WTC11 (cell line): ENCODE measurements around the gene REL. TPM values are rescaled to one million over a fixed set of nuclear protein-coding genes. Genes with fewer than 3 reads are reported as not detected.

ENCODE experiments used
- ATAC-seq: fragments of 200-7000 bp; cut with Tn5 transposase; 2 replicates; pipeline ENCODE4 v1.10.0; 2021; ENCODE audit warnings: mild to moderate bottlenecking, moderate library complexity
- CTCF ChIA-PET: fragments of 300-600 bp; sonication (Branson Sonifier 250); formaldehyde crosslinking; loops from one replicate; lab custom pipeline; 2021; ENCODE audit warnings: antibody characterized with exemption; lab: Charles Lee
- POLR2A ChIA-PET: fragments of 350-600 bp; sonication (Branson Sonifier 250); formaldehyde crosslinking; loops from one replicate; lab custom pipeline; 2021; ENCODE audit warnings: antibody characterized with exemption; lab: Charles Lee
- DNase-seq: peaks from one replicate; pipeline ENCODE4 v3.0.0; 2021; ENCODE audit warnings: low spot score
- H3K27ac Mint-ChIP-seq: 2 replicates; pipeline ENCODE4 v1.8.0; 2021; ENCODE audit warnings: mixed read lengths
- H3K27me3 Mint-ChIP-seq: 2 replicates; pipeline ENCODE4 v1.8.0; 2021; ENCODE audit warnings: low read depth, mild to moderate bottlenecking, moderate library complexity, mixed read lengths
- H3K36me3 Mint-ChIP-seq: 2 replicates; pipeline ENCODE4 v1.8.0; 2021; ENCODE audit warnings: mixed read lengths
- H3K4me1 Mint-ChIP-seq: 2 replicates; pipeline ENCODE4 v1.8.0; 2022; ENCODE audit warnings: mixed read lengths
- H3K4me3 Mint-ChIP-seq: 2 replicates; pipeline ENCODE4 v1.8.0; 2021; ENCODE audit warnings: mild to moderate bottlenecking, moderate library complexity, mixed read lengths
- H3K9me3 Mint-ChIP-seq: 2 replicates; pipeline ENCODE4 v1.8.0; 2021; ENCODE audit warnings: mixed read lengths
- AR ChIP-seq: fragments of 250-450 bp; sonication (Bioruptor Pico); IDR thresholded peaks from 2 replicates; pipeline ENCODE4 v1.9.0; 2021; ENCODE audit warnings: mild to moderate bottlenecking
- ATF1 ChIP-seq: sonication (generic); formaldehyde crosslinking; IDR thresholded peaks from 2 replicates; pipeline ENCODE4 v1.8.1; 2023; ENCODE audit warnings: mild to moderate bottlenecking, moderate library complexity, missing genetic modification reagents
- ATF2 ChIP-seq: sonication (generic); formaldehyde crosslinking; IDR thresholded peaks from 2 replicates; pipeline ENCODE4 v1.8.1; 2022; ENCODE audit warnings: low read depth, missing genetic modification reagents, borderline replicate concordance
- EMX1 ChIP-seq: fragments of 250-450 bp; sonication (Bioruptor Pico); IDR thresholded peaks from 2 replicates; pipeline ENCODE4 v1.8.0; 2021; ENCODE audit warnings: mild to moderate bottlenecking
- FOXP1 ChIP-seq: sonication (generic); formaldehyde crosslinking; IDR thresholded peaks from 2 replicates; pipeline ENCODE4 v1.8.0; 2022; ENCODE audit warnings: missing genetic modification reagents, mild to moderate bottlenecking, moderate library complexity, borderline replicate concordance
- GTF2I ChIP-seq: fragments of 250-450 bp; sonication (Bioruptor Pico); conservative IDR thresholded peaks from 2 replicates; pipeline ENCODE4 v1.4.0; 2021; ENCODE audit warnings: mild to moderate bottlenecking
- HMGXB4 ChIP-seq: sonication (generic); formaldehyde crosslinking; IDR thresholded peaks from 2 replicates; pipeline ENCODE4 v1.8.1; 2023; ENCODE audit warnings: mild to moderate bottlenecking, moderate library complexity, missing genetic modification reagents
- NFYB ChIP-seq: sonication (generic); formaldehyde crosslinking; conservative IDR thresholded peaks from 2 replicates; pipeline ENCODE4 v1.8.0; 2022; ENCODE audit warnings: low read depth, missing genetic modification reagents
- NR3C1 ChIP-seq: sonication (generic); formaldehyde crosslinking; conservative IDR thresholded peaks from 2 replicates; pipeline ENCODE4 v1.8.1; 2023; ENCODE audit warnings: low read depth, mild to moderate bottlenecking, missing genetic modification reagents
- OVOL2 ChIP-seq: fragments of 250-450 bp; sonication (Bioruptor Pico); IDR thresholded peaks from 2 replicates; pipeline ENCODE4 v1.9.0; 2021; ENCODE audit warnings: mild to moderate bottlenecking, borderline replicate concordance
- PREB ChIP-seq: sonication (generic); formaldehyde crosslinking; IDR thresholded peaks from 2 replicates; pipeline ENCODE4 v1.8.1; 2022; ENCODE audit warnings: mild to moderate bottlenecking, missing genetic modification reagents, moderate library complexity, borderline replicate concordance
- SOX15 ChIP-seq: fragments of 250-450 bp; sonication (Bioruptor Pico); IDR thresholded peaks from 2 replicates; pipeline ENCODE4 v1.9.0; 2021; ENCODE audit warnings: mild to moderate bottlenecking
- TEAD1 ChIP-seq: sonication (generic); formaldehyde crosslinking; IDR thresholded peaks from 2 replicates; pipeline ENCODE4 v1.8.0; 2022; ENCODE audit warnings: mild to moderate bottlenecking, missing genetic modification reagents
- USF2 ChIP-seq: sonication (generic); formaldehyde crosslinking; IDR thresholded peaks from 2 replicates; pipeline ENCODE4 v1.8.1; 2023; ENCODE audit warnings: mild to moderate bottlenecking, missing genetic modification reagents, moderate library complexity
- ZMAT4 ChIP-seq: fragments of 250-450 bp; sonication (Bioruptor Pico); IDR thresholded peaks from 2 replicates; pipeline ENCODE4 v1.9.0; 2021; ENCODE audit warnings: mild to moderate bottlenecking
- ZNF121 ChIP-seq: sonication (generic); formaldehyde crosslinking; IDR thresholded peaks from 2 replicates; pipeline ENCODE4 v1.8.0; 2023; ENCODE audit warnings: missing genetic modification reagents
- ZNF138 ChIP-seq: sonication (generic); formaldehyde crosslinking; conservative IDR thresholded peaks from 2 replicates; pipeline ENCODE4 v1.8.1; 2022; ENCODE audit warnings: mild to moderate bottlenecking, moderate library complexity, missing genetic modification reagents
- ZNF219 ChIP-seq: sonication (generic); formaldehyde crosslinking; IDR thresholded peaks from 2 replicates; pipeline ENCODE4 v1.8.0; 2023; ENCODE audit warnings: missing genetic modification reagents, mild to moderate bottlenecking, borderline replicate concordance
- ZNF425 ChIP-seq: fragments of 250-450 bp; sonication (Bioruptor Pico); conservative IDR thresholded peaks from 2 replicates; pipeline ENCODE4 v1.9.0; 2021; ENCODE audit warnings: mild to moderate bottlenecking
- ZNF512 ChIP-seq: sonication (generic); formaldehyde crosslinking; IDR thresholded peaks from 2 replicates; pipeline ENCODE4 v1.8.1; 2022; ENCODE audit warnings: missing genetic modification reagents, borderline replicate concordance
- ZNF671 ChIP-seq: fragments of 250-450 bp; sonication (Bioruptor Pico); IDR thresholded peaks from 2 replicates; pipeline ENCODE4 v1.8.0; 2021; ENCODE audit warnings: mild to moderate bottlenecking
- total RNA-seq: library from RNA; stranded (reverse); gene quantifications from 3 replicates; pipeline ENCODE4 v1.2.3, GENCODE V29; 2021

Gene REL
- total RNA-seq, 1 experiment from 2014 or later, result 8.4 TPM

GRCh38 chr2:60844105-60844504 lies 37.3 kb upstream of the REL start (continued):
- TF ChIP-seq AR (CRISPR knock-in tag) (no peak), NFYB (CRISPR knock-in tag) (no peak), ZNF425 (CRISPR knock-in tag) (no peak), ATF2 (CRISPR knock-in tag) (no peak), ZNF219 (CRISPR knock-in tag) (no peak), OVOL2 (no peak), EMX1 (CRISPR knock-in tag) (no peak), ZNF512 (CRISPR knock-in tag) (no peak), FOXP1 (CRISPR knock-in tag) (no peak), PREB (CRISPR knock-in tag) (no peak), USF2 (no peak), NR3C1 (CRISPR knock-in tag) (no peak)

- no peak for ATAC-seq
- Mint-ChIP-seq H3K27me3 (peaks cover 23% of the 10 kb centered on the region), H3K4me3 (no peak overlapping the region), H3K27ac (no peak overlapping the region), H3K36me3 (no peaks in the 10 kb centered on the region), H3K4me1 (no peaks in the 10 kb centered on the region), H3K9me3 (no peaks in the 10 kb centered on the region)
- DNase-seq, result no peak
- TF ChIP-seq NR3C1 (CRISPR knock-in tag), result no peak
- CTCF ChIA-PET, result no interaction called here
- POLR2A ChIA-PET, result no interaction called here
Observed at GRCh38 chr2:60847854-60848253, 33.5 kb upstream of the REL start.

GRCh38 chr2:60849187-60849586 lies 32.2 kb upstream of the REL start:
- ATAC-seq (no peak), DNase-seq (no peak)
- peaks cover 17% of the 10 kb centered on the region for H3K27me3 Mint-ChIP-seq
- ChIA-PET POLR2A (interaction anchor here (0.6 kb wide), 1 partner anchor 79 kb away, joined by 3 read pairs; no protein-coding TSS in a partner anchor), CTCF (interaction anchor here (0.6 kb wide), 2 partner anchors 10 to 211 kb away, joined by 3 to 5 read pairs; no protein-coding TSS in a partner anchor)
- H3K9me3 Mint-ChIP-seq, result no peaks in the 10 kb centered on the region
- H3K27ac Mint-ChIP-seq, result no peak overlapping the region
- no peak overlapping the region for H3K4me3 Mint-ChIP-seq
- H3K36me3 Mint-ChIP-seq, result no peaks in the 10 kb centered on the region
- H3K4me1 Mint-ChIP-seq, result no peaks in the 10 kb centered on the region
- no peak for TF ChIP-seq GTF2I (CRISPR knock-in tag)
- no peak for TF ChIP-seq TEAD1 (CRISPR knock-in tag)
- TF ChIP-seq ZNF121 (CRISPR knock-in tag), result no peak
- TF ChIP-seq ZNF138 (CRISPR knock-in tag), result no peak
- no peak for TF ChIP-seq ATF1 (CRISPR knock-in tag)
- TF ChIP-seq ZNF671 (CRISPR knock-in tag), result no peak
- no peak for TF ChIP-seq SOX15 (CRISPR knock-in tag)
- TF ChIP-seq ZMAT4 (CRISPR knock-in tag), result no peak
- no peak for TF ChIP-seq OVOL2
- no peak for TF ChIP-seq HMGXB4 (CRISPR knock-in tag)
